OCI-LY3 (cell line): ENCODE results near the gene DNMT3B.

Experiments
- CTCF ChIP-seq: fragments of 200-600, 300-600 bp; sonication (generic); IDR thresholded peaks from 2 replicates; pipeline ENCODE4 v1.5.1; 2014; ENCODE audit warnings: antibody characterized with exemption, low read length, low read depth
- EZH2phosphoT487 ChIP-seq: fragments of 200-600 bp; shearing (Covaris generic); IDR thresholded peaks from 2 replicates; pipeline ENCODE4 v1.6.1; 2018; ENCODE audit warnings: antibody characterized with exemption, mixed run types, low read depth

GRCh38 chr20:32718749-32719348, 43.3 kb upstream of the DNMT3B start:
- TF ChIP-seq CTCF, result no peak
- no peak for TF ChIP-seq EZH2phosphoT487
